Mesangial cell (primary cell): ENCODE results near the gene ZCCHC10. TPM values are rescaled to one million over a fixed set of nuclear protein-coding genes. Genes with fewer than 3 reads are reported as not detected.

Source experiments
- total RNA-seq: library from RNA; depleted of rRNA; stranded (reverse); fragments of >200 nt; gene quantifications from 2 replicates; pipeline ENCODE4 v1.2.3, GENCODE V29; 2015

Gene ZCCHC10
- 8.8 and 20.8 TPM in 2 replicates for total RNA-seq

GRCh38 chr5:133025804-133026663 lies at the start of gene ZCCHC10:
TSS of gene ZCCHC10 (minus strand) at chr5:133026549. CDS start at chr5:133026537, 12 bp downstream.

GRCh38 chr5:133051542-133052316 lies 25.4 kb upstream of the ZCCHC10 start, which contains the start of gene HSPA4:
TSS of gene HSPA4 (plus strand) at chr5:133052013. CDS start at chr5:133052251, 238 bp downstream.

GRCh38 chr5:132963171-132964104 lies 62.9 kb downstream of the ZCCHC10 start, which contains the start of gene AFF4:
TSS of gene AFF4 (minus strand) at chr5:132963634. CDS start at chr5:132937189, 26,445 bp downstream.

Other genes starting within 250 kb of the ZCCHC10 start
- 57.5 and 105 TPM in 2 replicates for gene SEPTIN8, start 249.3 kb downstream of the ZCCHC10 start, total RNA-seq
- gene SOWAHA, start 213.2 kb downstream of the ZCCHC10 start, total RNA-seq = 0.16 and 0.63 TPM in 2 replicates
- gene SHROOM1, start 195.9 kb downstream of the ZCCHC10 start, total RNA-seq = 5.4 and 8.2 TPM in 2 replicates
- 0.38 TPM in 1 of 2 replicates, not detected in the other for gene GDF9, start 160.1 kb downstream of the ZCCHC10 start, total RNA-seq
- gene UQCRQ, start 159.9 kb downstream of the ZCCHC10 start, total RNA-seq = 208 and 231 TPM in 2 replicates
- gene LEAP2, start 152.9 kb downstream of the ZCCHC10 start, total RNA-seq = 0.16 TPM in 1 of 2 replicates, not detected in the other
- gene AFF4, start 62.9 kb downstream of the ZCCHC10 start, total RNA-seq = 37.3 and 46.4 TPM in 2 replicates
- gene HSPA4, start 25.5 kb upstream of the ZCCHC10 start, total RNA-seq = 40.3 and 55.4 TPM in 2 replicates